Loucy (cell line): Measurements from ENCODE around the gene CCDC83.

Experiments
- H2AFZ ChIP-seq: fragments of 200-600 bp; sonication (generic); 2 replicates; pipeline ENCODE4 v1.6.0; 2016; ENCODE audit warnings: antibody characterized with exemption, mild to moderate bottlenecking, low read length, moderate library complexity
- H3F3A ChIP-seq: fragments of 200-600 bp; 2 replicates; pipeline ENCODE4 v1.6.0; 2016; ENCODE audit warnings: antibody characterized with exemption, low read depth, mild to moderate bottlenecking
- H3K27me3 ChIP-seq: fragments of 200-600 bp; sonication (generic); 2 replicates; pipeline ENCODE4 v1.6.1; 2014; ENCODE audit warnings: low read length, mild to moderate bottlenecking; ENCODE audit not compliant: insufficient read depth, poor library complexity, severe bottlenecking
- H3K36me3 ChIP-seq: fragments of 200-600 bp; sonication (generic); 2 replicates; pipeline ENCODE4 v1.6.1; 2016; ENCODE audit warnings: low read length; ENCODE audit not compliant: insufficient read depth
- H3K4me1 ChIP-seq: fragments of 200-600 bp; sonication (generic); 2 replicates; pipeline ENCODE4 v1.5.1; 2014; ENCODE audit warnings: low read length, mild to moderate bottlenecking; ENCODE audit not compliant: insufficient read depth, poor library complexity, severe bottlenecking
- H3K4me2 ChIP-seq: fragments of 200-600 bp; sonication (generic); 2 replicates; pipeline ENCODE4 v1.6.0; 2014; ENCODE audit warnings: antibody characterized with exemption, low read length, low read depth, mild to moderate bottlenecking; ENCODE audit not compliant: poor library complexity, severe bottlenecking
- H3K4me3 ChIP-seq: fragments of 200-600 bp; sonication (generic); 2 replicates; pipeline ENCODE4 v1.5.1; 2014; ENCODE audit warnings: low read length, mild to moderate bottlenecking, mixed read lengths; ENCODE audit not compliant: poor library complexity, severe bottlenecking
- H3K79me2 ChIP-seq: fragments of 200-600 bp; sonication (generic); 2 replicates; pipeline ENCODE4 v1.6.1; 2014; ENCODE audit warnings: low read length; ENCODE audit not compliant: insufficient read depth
- H3K9ac ChIP-seq: fragments of 200-600 bp; sonication (generic); 2 replicates; pipeline ENCODE4 v1.6.0; 2014; ENCODE audit warnings: mild to moderate bottlenecking, low read depth, low read length, moderate library complexity; ENCODE audit not compliant: poor library complexity, severe bottlenecking
- H3K9me2 ChIP-seq: fragments of 200-600 bp; sonication (generic); replicated peaks from 2 replicates; pipeline ENCODE4 v1.6.1; 2016; ENCODE audit warnings: low read depth, low read length, mixed read lengths
- H3K9me3 ChIP-seq: fragments of 200-600 bp; sonication (generic); 2 replicates; pipeline ENCODE4 v1.6.1; 2014; ENCODE audit warnings: mild to moderate bottlenecking, antibody characterized with exemption, low read length, low read depth; ENCODE audit not compliant: insufficient read depth
- H4K20me1 ChIP-seq: fragments of 200-600 bp; sonication (generic); 2 replicates; pipeline ENCODE4 v1.6.0; 2014; ENCODE audit warnings: antibody characterized with exemption, low read length, mild to moderate bottlenecking; ENCODE audit not compliant: insufficient read depth, poor library complexity, severe bottlenecking
- CTCF ChIP-seq: fragments of 200-600 bp; sonication (generic); conservative IDR thresholded peaks from 2 replicates; pipeline ENCODE4 v1.5.1; 2014; ENCODE audit warnings: mild to moderate bottlenecking, antibody characterized with exemption, low read length
- EZH2phosphoT487 ChIP-seq: fragments of 200-600 bp; IDR thresholded peaks from 2 replicates; pipeline ENCODE4 v1.6.1; 2018; ENCODE audit warnings: antibody characterized with exemption, mild to moderate bottlenecking, moderate library complexity, borderline replicate concordance

CCDC83 gene

GRCh38 chr11:85935751-85936150 is 80.6 kb downstream of the CCDC83 start:
- H3K4me3 ChIP-seq = no peak overlapping the region
- no peaks in the 10 kb centered on the region for H3K4me1 ChIP-seq
- H3F3A ChIP-seq = no peaks in the 10 kb centered on the region
- no peak overlapping the region for H3K4me2 ChIP-seq
- H3K36me3 ChIP-seq = no peaks in the 10 kb centered on the region
- no peak overlapping the region for H2AFZ ChIP-seq
- H3K9ac ChIP-seq = no peak overlapping the region
- H3K27me3 ChIP-seq = no peaks in the 10 kb centered on the region
- H3K79me2 ChIP-seq = no peaks in the 10 kb centered on the region
- H3K9me2 ChIP-seq = no peaks in the 10 kb centered on the region
- TF ChIP-seq CTCF (no peak), EZH2phosphoT487 (no peak)
- H3K9me3 ChIP-seq = no peaks in the 10 kb centered on the region
- H4K20me1 ChIP-seq = no peaks in the 10 kb centered on the region

DNA sequence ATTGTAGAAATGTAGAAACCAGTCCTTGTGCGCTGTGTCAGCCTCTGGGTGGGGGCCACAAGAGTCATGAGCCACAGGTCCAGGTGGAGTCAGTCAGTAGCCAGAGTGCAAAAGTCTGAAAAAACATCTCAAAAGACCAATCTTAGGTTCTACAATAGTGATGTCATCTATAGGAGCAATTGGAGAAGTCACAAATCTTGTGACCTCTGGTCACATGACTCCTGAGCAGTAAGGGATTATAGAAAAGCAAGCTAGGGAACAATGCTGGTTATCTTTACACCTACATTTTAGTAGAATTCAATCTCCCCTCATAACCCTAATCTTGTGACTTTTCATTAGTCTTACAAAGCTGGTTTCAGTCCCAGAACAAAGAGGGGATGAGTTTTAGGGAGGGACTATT is 82.7 kb downstream of the CCDC83 start:
- no peaks in the 10 kb centered on the region for H4K20me1 ChIP-seq
- no peaks in the 10 kb centered on the region for H3K36me3 ChIP-seq
- TF ChIP-seq EZH2phosphoT487 (no peak), CTCF (no peak)
- H3K9ac ChIP-seq = no peak overlapping the region
- H2AFZ ChIP-seq = no peak overlapping the region
- no peaks in the 10 kb centered on the region for H3K9me2 ChIP-seq
- no peaks in the 10 kb centered on the region for H3F3A ChIP-seq
- H3K4me3 ChIP-seq = no peak overlapping the region
- no peaks in the 10 kb centered on the region for H3K9me3 ChIP-seq
- H3K27me3 ChIP-seq = no peaks in the 10 kb centered on the region
- H3K79me2 ChIP-seq = no peaks in the 10 kb centered on the region
- no peak overlapping the region for H3K4me2 ChIP-seq
- no peaks in the 10 kb centered on the region for H3K4me1 ChIP-seq

DNA sequence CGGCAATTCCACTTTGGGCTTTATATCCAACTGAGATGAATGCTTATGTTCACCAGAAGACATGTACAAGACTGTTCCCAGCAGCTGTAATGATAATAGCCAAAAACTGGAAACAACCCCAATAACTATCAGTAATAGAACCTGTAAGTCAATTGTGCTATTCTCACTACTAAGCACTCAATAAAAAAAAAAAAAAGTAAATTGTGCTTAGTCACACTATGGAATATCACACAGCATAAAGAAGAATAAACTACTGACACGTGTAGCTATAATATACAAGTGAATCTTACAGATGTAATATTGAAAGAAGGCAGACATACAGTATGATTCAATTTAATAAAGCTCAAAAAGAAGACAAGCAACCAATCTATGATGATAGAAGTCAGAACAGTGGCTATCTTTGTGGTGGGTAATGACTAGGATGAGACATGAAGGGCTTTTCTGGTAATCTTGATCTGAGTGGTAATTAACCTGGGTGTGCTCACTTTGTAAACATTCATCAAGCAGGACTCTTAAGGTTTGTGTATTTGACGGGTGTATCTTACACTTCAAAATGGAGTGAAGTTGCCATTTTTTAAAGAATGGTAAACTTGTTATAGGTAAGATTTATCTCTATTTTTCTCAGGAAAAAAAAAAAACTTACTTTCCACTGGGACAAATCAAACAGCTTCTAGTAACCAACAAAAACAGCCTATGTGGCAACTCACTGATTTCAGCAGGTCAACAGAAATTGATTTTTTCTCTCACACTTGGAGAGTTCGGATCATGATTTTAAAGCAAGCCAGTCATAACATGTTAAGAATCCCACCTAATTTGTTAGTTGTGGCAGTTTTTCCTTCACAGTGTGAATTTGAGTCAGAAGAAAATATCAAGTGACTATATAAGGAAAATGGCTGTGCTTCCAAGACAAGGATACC is 84.2 kb downstream of the CCDC83 start:
- no peak for TF ChIP-seq EZH2phosphoT487
- no peak for TF ChIP-seq CTCF
- no peaks in the 10 kb centered on the region for H3F3A ChIP-seq
- no peak overlapping the region for H2AFZ ChIP-seq
- no peaks in the 10 kb centered on the region for H3K36me3 ChIP-seq
- no peaks in the 10 kb centered on the region for H3K27me3 ChIP-seq
- no peaks in the 10 kb centered on the region for H3K9me2 ChIP-seq
- H4K20me1 ChIP-seq = no peaks in the 10 kb centered on the region
- H3K79me2 ChIP-seq = no peaks in the 10 kb centered on the region
- no peaks in the 10 kb centered on the region for H3K9me3 ChIP-seq
- no peaks in the 10 kb centered on the region for H3K4me1 ChIP-seq
- H3K4me2 ChIP-seq = no peak overlapping the region
- no peak overlapping the region for H3K4me3 ChIP-seq
- H3K9ac ChIP-seq = no peak overlapping the region
